Hippocampal formation (tissue), 2 donors: ENCODE data around the gene EIPR1.

ENCODE experiments used
- DNase-seq, 2 donors: peaks; one replicate each; lab custom pipeline; 2025; lab: John Stamatoyannopoulos, UW

The EIPR1 gene

DNA sequence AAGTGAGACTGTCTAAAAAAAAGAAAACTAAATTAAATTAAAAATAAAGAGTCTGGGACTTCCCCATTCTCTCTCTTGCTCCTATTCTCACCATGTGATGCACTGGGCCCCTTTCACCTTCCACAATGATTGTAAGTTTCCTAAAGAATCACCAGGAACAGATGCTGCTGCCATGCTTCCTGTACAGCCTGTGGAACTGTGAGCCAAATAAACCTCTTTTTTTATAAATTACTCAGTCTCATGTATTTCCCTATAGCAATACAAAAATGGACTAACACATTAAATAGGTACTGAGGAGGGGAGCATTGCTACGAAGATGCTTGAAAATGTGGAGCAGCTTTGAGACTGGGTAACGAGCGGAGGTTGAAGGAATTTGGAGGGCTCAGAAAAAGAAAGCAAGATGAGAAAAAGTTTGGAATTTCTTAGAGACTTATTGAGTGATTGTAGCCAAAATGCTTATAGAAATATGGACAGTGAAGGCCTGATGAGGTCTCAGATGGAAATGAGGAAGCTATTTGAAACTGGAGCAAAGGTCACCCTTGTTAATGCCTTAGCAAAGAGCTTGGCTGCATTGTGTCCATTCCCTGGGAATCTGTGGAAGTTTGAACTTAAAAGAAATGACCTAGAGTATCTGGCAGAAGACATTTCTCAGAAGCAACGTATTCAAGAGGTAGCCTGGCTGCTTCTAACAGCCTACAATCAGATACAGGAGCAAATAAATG is 128.7 kb downstream of the EIPR1 start:
- DNase-seq, result no peak

DNA sequence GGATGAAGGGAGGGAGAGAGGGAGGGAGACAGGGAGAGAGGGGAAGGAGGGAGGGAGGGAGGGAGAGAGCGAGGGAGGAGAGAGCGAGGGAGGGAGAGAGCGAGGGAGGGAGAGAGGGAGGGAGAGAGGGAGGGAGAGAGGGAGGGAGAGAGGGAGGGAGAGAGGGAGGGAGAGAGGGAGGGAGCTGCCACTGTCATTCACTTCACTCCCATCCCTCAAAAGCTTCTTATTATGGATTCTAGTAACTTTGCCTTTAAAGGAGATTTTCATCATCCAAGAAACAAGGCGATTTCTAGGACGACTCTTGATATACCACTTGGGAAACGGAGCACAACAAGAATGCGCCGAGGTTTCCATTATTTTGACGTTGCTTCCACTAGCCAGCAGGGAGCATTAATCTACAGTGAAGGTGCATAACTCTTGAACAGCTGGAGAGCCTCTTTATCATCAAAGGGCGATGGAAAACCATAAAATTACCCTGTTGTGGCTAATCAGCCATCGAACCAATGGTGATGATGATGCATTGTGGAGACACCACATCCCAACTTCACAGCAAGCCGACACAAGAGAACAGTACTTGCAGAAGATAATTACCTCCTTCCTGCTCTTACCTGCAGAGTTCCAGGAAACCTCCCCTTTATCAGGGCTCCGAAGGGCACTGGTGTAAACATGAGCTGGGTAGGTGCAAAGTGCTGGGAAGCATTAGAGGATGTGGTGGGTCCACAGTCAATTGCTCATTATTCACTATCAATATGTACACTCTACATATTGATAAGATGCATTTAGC is 130.5 kb downstream of the EIPR1 start:
- DNase-seq, result no peak

GRCh38 chr2:3246406-3246805 is 131.2 kb downstream of the EIPR1 start:
- DNase-seq, result no peak

DNA sequence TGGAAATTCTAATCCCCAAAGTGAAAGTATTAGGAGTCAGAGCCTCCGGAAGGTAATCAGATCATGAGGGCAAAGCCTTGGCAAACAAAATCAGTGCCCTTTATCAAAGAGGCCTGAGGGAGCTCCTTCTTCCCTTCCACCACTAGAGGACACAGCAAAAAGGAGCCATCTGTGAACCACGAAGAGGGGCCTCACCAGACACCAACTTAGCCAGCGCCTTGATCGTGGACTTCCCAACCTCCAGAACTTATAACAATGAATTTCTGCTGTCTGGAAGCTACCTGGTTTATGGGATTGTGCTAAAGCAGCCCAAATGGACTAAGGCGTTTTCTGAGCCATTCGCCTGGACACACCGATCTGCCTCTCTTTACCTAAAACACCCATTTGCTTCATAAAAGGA is 133.1 kb downstream of the EIPR1 start:
- no peak for DNase-seq

GRCh38 chr2:3243804-3244203 is 133.8 kb downstream of the EIPR1 start:
- no peak for DNase-seq

DNA sequence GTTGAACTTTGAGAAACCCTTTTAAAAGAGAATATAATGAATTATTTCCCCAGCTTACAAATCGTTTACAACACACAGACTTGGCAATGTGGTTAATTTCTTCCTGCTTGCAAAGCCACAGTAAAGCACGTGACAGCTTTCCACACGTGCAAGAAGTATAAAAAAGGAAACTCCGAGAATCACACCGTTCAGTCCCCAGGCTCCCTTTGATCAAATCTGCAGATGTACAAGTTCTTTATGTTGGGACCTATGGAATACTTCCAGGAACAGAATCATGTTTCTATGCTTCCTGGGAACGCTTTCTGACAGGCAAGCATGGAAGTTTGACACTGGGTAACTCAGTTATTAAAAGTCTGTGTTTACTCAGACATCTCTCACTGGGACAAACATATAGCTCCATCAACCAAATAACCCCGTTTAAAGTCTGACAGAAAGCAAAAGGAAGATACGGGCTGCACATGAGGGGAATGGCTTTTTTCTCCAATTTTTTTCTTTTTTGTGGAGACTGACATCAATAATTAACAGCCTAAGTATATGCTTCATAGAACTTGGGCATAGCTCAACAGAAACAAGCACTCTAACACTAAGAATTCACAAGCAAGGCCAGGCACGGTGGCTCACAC is 134.8 kb downstream of the EIPR1 start:
- DNase-seq, result no peak

DNA sequence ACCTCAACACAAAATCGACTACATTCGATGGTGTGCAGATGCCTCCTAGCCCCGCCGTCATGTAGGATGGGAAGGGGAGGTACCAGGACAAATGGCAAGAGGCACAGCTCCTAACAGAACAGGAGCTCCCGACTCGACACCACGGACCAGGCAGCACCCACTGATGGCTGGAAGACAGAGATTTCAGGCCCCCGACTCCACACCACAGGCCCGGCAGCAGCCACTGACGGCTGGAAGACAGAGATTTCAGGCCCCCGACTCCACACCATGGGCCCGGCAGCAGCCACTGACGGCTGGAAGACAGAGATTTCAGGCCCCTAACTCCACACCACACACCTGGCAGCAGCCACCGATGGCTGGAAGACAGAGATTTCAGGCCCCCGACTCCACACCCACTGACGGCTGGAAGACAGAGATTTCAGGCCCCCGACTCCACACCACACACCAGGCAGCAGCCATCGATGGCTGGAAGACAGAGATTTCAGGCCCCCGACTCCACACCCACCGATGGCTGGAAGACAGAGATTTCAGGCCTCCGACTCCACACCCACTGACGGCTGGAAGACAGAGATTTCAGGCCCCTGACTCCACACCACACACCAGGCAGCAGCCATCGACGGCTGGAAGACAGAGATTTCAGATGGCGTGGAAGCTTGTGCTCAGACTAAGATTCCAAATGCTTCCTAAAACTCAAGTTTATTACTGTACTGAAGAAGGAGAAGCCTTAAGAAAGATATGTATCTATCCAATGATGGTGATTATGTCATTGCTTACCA is 135.5 kb downstream of the EIPR1 start:
- DNase-seq, result no peak

DNA sequence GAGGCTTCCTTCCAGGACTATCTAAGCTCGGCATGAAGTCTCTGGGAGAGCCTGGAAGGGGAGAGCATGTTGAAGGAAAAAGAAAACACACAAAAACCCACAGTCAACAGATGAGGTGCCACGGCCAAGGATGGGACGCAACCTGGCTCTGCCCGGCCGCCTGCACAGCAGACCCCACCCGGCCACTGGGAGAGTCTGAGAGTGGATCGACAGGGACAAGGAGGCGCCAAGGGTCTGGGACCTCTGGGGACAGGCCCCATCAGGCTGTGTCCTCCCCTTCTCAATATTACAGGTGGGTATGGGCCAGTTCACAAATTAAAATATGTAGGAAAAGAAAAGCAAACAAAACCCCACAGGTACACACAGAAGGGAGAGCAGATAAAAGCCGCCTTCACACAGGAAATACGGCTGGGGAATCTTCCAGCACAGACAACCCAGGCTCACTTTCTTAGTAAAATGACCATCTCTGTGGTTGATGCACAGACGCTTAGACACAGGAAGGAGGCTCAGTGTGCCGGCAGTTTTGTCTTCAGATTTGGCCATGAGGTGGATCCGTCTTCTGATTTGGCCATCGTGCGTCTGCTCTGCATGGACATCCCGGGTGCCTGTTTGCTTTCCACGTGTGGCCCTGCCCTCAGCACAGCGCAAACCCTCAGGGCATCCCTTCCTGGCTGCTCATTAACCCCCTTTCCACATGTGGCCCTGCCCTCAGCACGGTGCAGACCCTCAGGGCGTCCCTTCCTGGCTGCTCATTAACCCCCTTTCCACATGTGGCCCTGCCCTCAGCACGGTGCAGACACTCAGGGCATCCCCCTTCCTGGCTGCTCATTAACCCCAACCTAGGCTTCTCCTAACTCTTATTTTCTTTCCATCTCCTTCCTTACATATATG is 138.4 kb downstream of the EIPR1 start:
- no peak for DNase-seq

- DNase-seq, result no peak
Observed at GRCh38 chr2:3236300-3237045, 141.1 kb downstream of the EIPR1 start.

DNA sequence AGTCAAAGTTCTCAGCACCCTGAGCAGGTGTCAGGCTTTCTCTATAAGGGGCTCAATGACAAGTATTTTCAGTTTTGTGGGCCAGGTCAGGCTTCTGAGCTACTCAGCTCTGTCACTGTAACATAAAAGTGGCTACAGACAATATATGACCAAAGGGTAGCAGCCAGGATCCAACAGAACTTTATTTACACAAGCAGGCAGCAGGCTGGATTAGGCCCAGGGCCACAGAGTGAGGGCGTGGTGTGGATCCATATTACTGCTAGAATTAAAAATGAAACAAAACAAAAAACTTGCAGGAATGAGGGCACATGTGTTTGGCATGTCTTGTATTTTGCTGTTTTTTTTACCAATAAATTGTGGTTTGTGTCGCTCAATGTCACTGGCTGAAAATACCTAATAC is 143.7 kb downstream of the EIPR1 start:
- DNase-seq, result no peak

GRCh38 chr2:3229221-3229620 is 148.4 kb downstream of the EIPR1 start:
- DNase-seq, result no peak

- no peak for DNase-seq
Observed at GRCh38 chr2:3224681-3225080, 152.9 kb downstream of the EIPR1 start.

DNA sequence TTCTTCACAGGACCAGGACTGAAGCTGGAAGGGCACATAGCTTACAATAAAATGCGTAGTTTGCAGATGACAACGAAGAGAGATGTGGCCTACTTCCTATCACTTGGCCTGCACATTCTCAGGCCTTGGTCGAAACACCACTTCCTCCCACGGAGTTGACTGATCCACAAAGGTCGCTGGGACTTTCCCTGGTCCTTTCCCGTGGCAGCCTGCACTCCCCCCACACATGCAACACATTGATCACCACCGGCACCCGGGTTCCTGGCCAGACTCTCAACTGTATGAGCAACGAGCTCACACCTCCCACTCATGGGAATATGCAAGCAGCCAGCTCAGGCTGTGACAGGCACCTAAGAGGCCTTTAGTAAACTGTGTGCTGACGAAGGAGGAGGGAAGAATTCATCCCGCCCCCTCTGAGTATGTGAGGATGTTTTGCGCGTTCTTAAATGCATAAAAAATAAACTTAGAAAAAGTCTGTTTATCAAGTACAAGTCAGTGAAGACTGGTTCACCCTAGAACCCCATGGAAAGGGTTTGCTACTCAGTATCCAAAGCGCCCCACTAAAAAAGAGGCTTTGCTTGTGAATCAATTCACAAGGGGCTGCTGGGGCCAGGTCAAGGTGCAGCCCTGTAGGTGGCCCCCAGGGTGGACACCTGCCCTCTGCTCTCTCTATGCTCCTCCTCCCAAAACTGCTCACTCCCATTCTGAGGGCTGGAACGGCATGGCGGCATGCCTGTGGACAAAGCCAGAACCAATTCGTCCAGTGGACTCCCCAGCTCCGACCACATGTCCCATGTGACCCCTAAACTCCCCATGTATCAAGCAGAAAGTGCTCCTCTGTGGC is 154.3 kb downstream of the EIPR1 start:
- peak in 1 of 2 donors; percentile 36 for DNase-seq

- DNase-seq, result no peak
Observed at GRCh38 chr2:3222636-3223035, 155.0 kb downstream of the EIPR1 start.

DNA sequence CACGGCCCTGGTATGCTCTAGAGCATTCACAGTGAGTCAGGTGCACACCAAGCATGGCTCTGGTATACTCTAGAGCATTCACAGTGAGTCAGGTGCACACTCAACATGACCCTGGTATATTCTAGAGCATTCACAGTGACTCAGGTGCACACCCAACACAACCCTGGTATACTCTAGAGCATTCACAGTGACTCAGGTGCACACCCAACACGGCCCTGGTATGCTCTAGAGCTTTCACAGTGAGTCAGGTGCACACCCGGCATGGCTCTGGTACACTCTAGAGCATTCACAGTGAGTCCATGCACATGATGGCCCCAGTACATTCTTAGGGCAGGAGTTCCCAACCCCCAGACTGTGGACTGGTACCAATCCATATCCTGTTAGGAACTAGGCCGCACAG is 158.1 kb downstream of the EIPR1 start:
- DNase-seq, result no peak

DNA sequence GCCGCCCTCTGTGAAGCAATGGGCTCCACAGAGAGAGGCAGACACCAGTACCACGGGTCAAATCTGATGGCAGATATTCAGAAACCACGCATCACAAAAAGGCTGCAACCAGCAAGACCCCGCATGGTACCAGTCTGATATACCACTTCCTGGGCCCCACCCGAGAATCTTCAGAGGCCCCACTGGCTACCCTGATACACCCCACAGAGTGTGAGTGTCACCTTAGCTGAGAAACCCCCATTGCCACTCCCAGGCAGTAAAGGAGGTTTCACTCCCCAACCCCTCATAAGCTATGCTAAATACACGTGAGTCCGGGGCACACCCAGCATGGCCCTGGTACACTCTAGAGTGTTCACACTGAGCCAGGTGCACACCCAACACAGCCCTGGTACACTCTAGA is 160.0 kb downstream of the EIPR1 start:
- DNase-seq, result no peak

DNA sequence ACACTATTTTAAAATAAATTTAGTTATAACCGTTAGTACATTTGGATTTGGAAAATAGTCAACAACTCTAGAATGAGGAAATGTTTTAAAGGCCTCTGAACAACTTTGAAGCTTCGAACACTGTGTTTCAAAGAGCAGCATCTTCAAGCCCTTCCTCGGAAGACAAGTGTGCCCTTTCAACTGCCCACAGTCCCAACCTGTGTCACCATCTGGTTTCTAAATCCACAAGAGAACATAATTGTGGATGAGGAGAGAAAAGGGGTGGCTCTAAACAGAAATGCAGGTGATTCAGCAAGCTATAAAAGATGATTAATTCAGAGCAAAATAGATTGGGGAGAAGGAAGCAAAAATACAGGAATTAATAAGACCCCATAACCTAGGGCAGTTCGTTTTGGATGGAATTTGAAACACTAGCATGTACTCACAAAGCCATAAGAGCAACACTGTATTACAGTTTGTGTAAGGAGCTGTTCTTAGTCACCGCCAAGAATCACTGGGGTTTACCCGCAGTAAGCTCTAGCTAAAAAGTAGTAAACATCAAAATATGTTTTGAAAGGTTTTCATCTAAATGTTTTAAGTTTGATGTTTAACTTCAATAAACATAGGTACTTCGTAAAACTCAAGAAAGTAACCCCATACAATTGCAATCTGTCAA is 160.7 kb downstream of the EIPR1 start:
- no peak for DNase-seq

DNA sequence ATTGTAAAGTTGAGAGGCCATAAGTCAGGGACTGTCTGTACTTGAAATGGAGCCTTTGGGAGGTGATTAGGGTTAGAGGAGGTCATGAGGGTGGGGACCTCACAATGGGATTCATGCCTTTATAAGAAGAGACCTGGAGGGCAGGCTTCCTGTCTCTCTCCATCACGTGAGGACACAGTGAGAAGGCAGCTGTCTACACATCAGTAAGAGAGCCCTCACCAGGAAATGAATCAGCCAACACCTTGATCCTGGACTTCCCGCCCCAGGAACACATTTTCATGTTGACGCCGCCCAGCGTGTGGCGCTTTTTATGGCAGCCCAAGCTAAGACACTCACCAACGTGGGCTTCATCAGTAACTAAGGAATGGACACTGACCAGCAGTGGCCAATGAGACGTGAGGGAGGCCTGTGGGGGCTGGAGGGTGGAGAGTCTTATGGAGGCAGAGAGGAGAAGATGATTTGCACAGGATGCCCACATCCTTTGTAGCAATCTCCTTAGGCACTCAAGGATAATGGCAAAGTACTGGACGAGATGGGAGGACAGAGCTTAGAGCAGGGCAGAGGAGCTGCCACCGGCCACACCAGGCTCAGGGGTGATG is 162.7 kb downstream of the EIPR1 start:
- no peak for DNase-seq

DNA sequence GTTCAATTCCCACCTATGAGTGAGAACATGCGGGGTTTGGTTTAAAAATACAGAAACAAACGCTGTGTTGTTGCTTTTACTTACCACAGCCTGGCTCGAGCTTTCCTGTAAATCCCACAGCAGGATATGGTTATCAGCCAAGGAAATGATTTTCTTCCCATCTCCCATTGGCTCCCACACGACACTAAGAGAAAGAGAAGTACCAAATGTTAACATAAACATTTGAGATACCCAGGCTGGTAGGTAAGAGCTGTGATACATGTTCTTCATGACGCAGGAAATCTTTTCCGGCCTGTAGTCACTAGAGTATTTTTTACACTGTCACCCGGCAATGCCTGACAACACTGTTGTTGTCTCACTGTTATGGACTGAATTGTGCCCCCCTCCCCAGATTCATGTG is 163.6 kb downstream of the EIPR1 start:
- DNase-seq, result no peak
